ENCODE data around the gene AKAP6.

GRCh38 chr14:32366256-32366879 is 37.3 kb downstream of the AKAP6 start:
- TF ChIP-seq CTCF (IDR thresholded peaks at IDR 0.05) (no peak), POLR2A (IDR thresholded peaks at IDR 0.05) (no peak), POLR2AphosphoS5 (IDR thresholded peaks at IDR 0.05) (no peak)
